NCI-H187 (cell line): ENCODE results near the gene TMEM255B.

Experiments used
- DNase-seq, 2 experiments: peaks; one replicate each; lab custom pipeline; 2025; lab: John Stamatoyannopoulos, UW

The TMEM255B gene

GRCh38 chr13:113804017-113804702 lies 45.1 kb downstream of the TMEM255B start:
- DNase-seq, result no peak

- no peak for DNase-seq
Measured at GRCh38 chr13:113804703-113805430, 45.8 kb downstream of the TMEM255B start.

- DNase-seq, result no peak
Measured at GRCh38 chr13:113805431-113806103, 46.5 kb downstream of the TMEM255B start.

GRCh38 chr13:113806104-113806471 lies 47.1 kb downstream of the TMEM255B start:
- no peak for DNase-seq

- no peak for DNase-seq
Measured at GRCh38 chr13:113806526-113806925, 47.5 kb downstream of the TMEM255B start.

GRCh38 chr13:113808058-113808834 lies 49.2 kb downstream of the TMEM255B start:
- DNase-seq, result no peak

GRCh38 chr13:113809934-113810333 lies 50.9 kb downstream of the TMEM255B start:
- no peak for DNase-seq

- DNase-seq, result no peak
Measured at GRCh38 chr13:113810640-113811039, 51.6 kb downstream of the TMEM255B start.

- no peak for DNase-seq
Measured at GRCh38 chr13:113811081-113811928, 52.3 kb downstream of the TMEM255B start.

GRCh38 chr13:113812178-113813040 lies 53.4 kb downstream of the TMEM255B start:
- DNase-seq, result no peak

GRCh38 chr13:113813070-113813748 lies 54.2 kb downstream of the TMEM255B start:
- no peak for DNase-seq

- DNase-seq, result no peak
Measured at GRCh38 chr13:113813749-113814434, 54.9 kb downstream of the TMEM255B start.

GRCh38 chr13:113814435-113814821 lies 55.4 kb downstream of the TMEM255B start:
- peak in 1 of 2 experiments; percentile 46 for DNase-seq

- no peak for DNase-seq
Measured at GRCh38 chr13:113815151-113816058, 56.4 kb downstream of the TMEM255B start.

- DNase-seq, result no peak
Measured at GRCh38 chr13:113816254-113816929, 57.4 kb downstream of the TMEM255B start.

- peak; percentile 71 to 74 for DNase-seq
Measured at GRCh38 chr13:113816946-113817859, 58.2 kb downstream of the TMEM255B start.
